GM11168 (cell line): ENCODE data around the gene KRTAP29-1.
"Not testable (repeated sequence)": the region's sequence is repeated elsewhere in the genome, so short reads cannot be mapped to it uniquely, and the experiment has no call there.

Experiments
- in situ Hi-C: fragments of 300-500 bp; cut with MboI; formaldehyde crosslinking; loops from one replicate; pipeline ENCODE4 v1.12.0; 2022; ENCODE audit warnings: low sequenced_read_pairs; ENCODE audit not compliant: unreplicated experiment

KRTAP29-1 gene

DNA sequence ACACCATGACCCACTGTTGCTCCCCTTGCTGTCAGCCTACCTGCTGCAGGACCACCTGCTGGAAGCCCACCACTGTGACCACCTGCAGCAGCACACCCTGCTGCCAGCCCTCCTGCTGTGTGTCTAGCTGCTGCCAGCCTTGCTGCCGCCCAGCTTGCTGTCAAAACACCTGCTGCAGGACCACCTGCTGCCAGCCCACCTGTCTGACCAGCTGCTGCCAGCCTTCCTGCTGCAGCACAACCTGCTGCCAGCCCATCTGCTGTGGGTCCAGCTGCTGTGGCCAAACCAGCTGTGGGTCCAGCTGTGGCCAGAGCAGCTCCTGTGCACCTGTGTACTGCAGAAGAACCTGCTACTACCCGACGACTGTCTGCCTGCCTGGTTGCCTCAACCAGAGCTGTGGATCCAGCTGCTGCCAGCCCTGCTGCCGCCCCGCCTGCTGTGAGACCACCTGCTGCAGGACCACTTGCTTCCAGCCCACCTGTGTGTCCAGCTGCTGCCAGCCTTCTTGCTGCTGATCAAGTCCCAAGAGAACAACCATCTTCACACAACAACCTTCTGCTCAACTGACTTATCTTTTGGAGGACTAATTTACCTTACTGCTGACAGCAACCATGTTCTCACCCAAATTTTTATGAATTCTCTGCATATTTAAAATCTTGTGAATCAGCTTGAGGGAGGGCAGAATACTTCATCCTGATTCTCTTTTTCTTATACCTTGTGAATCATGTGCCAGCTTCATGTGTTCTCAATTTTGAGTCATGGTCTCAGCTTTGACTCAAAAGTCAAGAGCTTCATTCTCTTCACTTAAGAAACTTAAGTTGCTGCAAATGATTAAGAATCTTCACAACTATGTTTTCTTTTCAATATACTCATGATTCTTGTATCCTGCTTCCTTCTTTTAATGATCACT, 47.0 kb downstream of the KRTAP29-1 start, which contains the start of gene KRTAP9-9:
KRTAP9-9 (plus strand) TSS at position 4 of the 910 bp plus-strand sequence.
- in situ Hi-C loops, result not testable (repeated sequence)

DNA sequence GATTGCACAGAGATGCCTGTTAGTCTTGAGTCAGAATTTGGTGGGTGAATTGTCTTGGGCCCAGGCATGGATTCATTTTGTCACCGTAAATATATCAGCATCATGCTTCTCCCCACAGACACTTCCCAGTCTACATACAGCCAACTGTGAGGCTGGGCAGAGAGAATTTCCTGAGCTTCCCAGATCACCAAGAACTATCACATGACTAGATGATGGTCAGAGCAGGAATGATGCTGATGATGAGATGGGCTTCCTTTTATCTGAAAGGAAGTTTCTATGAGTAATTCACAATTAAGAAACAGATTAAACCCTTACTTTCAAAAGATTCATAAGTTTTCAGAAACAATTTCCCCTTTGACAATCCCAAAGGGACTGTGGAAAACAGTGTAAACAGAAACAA, 47.8 kb downstream of the KRTAP29-1 start:
- in situ Hi-C loops, result no loop called here
